OCI-LY1 (cell line): ENCODE data around the gene LRRC59.

Experiments used
- H2AFZ ChIP-seq: fragments of 200-600 bp; sonication (generic), shearing (Covaris generic); 2 replicates; pipeline ENCODE4 v1.6.0; 2014; ENCODE audit warnings: antibody characterized with exemption, mild to moderate bottlenecking, low read length
- H3F3A ChIP-seq: fragments of 200-600 bp; sonication (generic), shearing (Covaris generic); 2 replicates; pipeline ENCODE4 v1.6.0; 2014; ENCODE audit warnings: mild to moderate bottlenecking, antibody characterized with exemption, low read length, moderate library complexity; ENCODE audit not compliant: insufficient read depth
- H3K27ac ChIP-seq: fragments of 200-600 bp; sonication (generic); 2 replicates; pipeline ENCODE4 v1.5.1; 2014; ENCODE audit warnings: low read length, mixed run types, mild to moderate bottlenecking, low read depth; ENCODE audit not compliant: poor library complexity, severe bottlenecking
- H3K27me3 ChIP-seq: fragments of 200-600 bp; sonication (generic); 2 replicates; pipeline ENCODE4 v1.6.0; 2014; ENCODE audit warnings: antibody characterized with exemption, mild to moderate bottlenecking, low read length, moderate library complexity; ENCODE audit not compliant: insufficient read depth
- H3K36me3 ChIP-seq: fragments of 200-600 bp; sonication (generic); 2 replicates; pipeline ENCODE4 v1.6.1; 2014; ENCODE audit warnings: mild to moderate bottlenecking, antibody characterized with exemption, low read length, moderate library complexity, mixed read lengths; ENCODE audit not compliant: insufficient read depth
- H3K4me1 ChIP-seq: fragments of 200-600 bp; sonication (generic); 2 replicates; pipeline ENCODE4 v1.5.1; 2014; ENCODE audit warnings: mild to moderate bottlenecking, low read length, moderate library complexity; ENCODE audit not compliant: insufficient read depth, severe bottlenecking
- H3K4me2 ChIP-seq: fragments of 200-600 bp; sonication (generic), shearing (Covaris generic); 2 replicates; pipeline ENCODE4 v1.6.1; 2014; ENCODE audit warnings: low read length
- H3K4me3 ChIP-seq: fragments of 200-600 bp; sonication (generic); 2 replicates; pipeline ENCODE4 v1.5.1; 2014; ENCODE audit warnings: low read length, low read depth, mild to moderate bottlenecking, mixed read lengths; ENCODE audit not compliant: poor library complexity, severe bottlenecking
- H3K79me2 ChIP-seq: fragments of 200-600 bp; shearing (Covaris generic); 2 replicates; pipeline ENCODE4 v1.6.1; 2016; ENCODE audit warnings: mixed run types, low read length, mixed read lengths; ENCODE audit not compliant: insufficient read depth
- H3K9ac ChIP-seq: fragments of 200-600 bp; sonication (generic), shearing (Covaris generic); 2 replicates; pipeline ENCODE4 v1.6.1; 2014; ENCODE audit warnings: mild to moderate bottlenecking, low read length, mixed read lengths
- H3K9me2 ChIP-seq: fragments of 200-600 bp; sonication (generic), shearing (Covaris generic); 2 replicates; pipeline ENCODE4 v1.6.1; 2014; ENCODE audit warnings: low read depth, mild to moderate bottlenecking, low read length, mixed read lengths
- H3K9me3 ChIP-seq: fragments of 200-600 bp; shearing (Covaris generic); 2 replicates; pipeline ENCODE4 v1.6.1; 2014; ENCODE audit warnings: low read length, mixed read lengths
- H4K20me1 ChIP-seq: fragments of 200-600 bp; sonication (generic), shearing (Covaris generic); 2 replicates; pipeline ENCODE4 v1.6.0; 2016; ENCODE audit warnings: mild to moderate bottlenecking, low read length; ENCODE audit not compliant: insufficient read depth
- EZH2 ChIP-seq: fragments of 200-600 bp; sonication (generic), shearing (Covaris generic); IDR thresholded peaks from 2 replicates; pipeline ENCODE4 v1.8.0; 2017; ENCODE audit warnings: borderline replicate concordance, mixed run types, mild to moderate bottlenecking, antibody characterized with exemption, low read length, moderate library complexity, mixed read lengths
- TF ChIP-seq, protein P1 (sequence below): fragments of 200-600 bp; sonication (generic), shearing (Covaris generic); IDR thresholded peaks from 2 replicates; pipeline ENCODE4 v1.5.1; 2017; ENCODE audit warnings: mild to moderate bottlenecking, antibody characterized with exemption, low read length, moderate library complexity, mixed read lengths

Gene LRRC59

GRCh38 chr17:50356892-50357510, 40.3 kb downstream of the LRRC59 start:
- no peaks in the 10 kb centered on the region for H3K4me1 ChIP-seq
- H3K4me2 ChIP-seq = no peak overlapping the region
- no peaks in the 10 kb centered on the region for H3F3A ChIP-seq
- H3K79me2 ChIP-seq = no peaks in the 10 kb centered on the region
- no peaks in the 10 kb centered on the region for H3K9me3 ChIP-seq
- TF ChIP-seq, protein P1, sequence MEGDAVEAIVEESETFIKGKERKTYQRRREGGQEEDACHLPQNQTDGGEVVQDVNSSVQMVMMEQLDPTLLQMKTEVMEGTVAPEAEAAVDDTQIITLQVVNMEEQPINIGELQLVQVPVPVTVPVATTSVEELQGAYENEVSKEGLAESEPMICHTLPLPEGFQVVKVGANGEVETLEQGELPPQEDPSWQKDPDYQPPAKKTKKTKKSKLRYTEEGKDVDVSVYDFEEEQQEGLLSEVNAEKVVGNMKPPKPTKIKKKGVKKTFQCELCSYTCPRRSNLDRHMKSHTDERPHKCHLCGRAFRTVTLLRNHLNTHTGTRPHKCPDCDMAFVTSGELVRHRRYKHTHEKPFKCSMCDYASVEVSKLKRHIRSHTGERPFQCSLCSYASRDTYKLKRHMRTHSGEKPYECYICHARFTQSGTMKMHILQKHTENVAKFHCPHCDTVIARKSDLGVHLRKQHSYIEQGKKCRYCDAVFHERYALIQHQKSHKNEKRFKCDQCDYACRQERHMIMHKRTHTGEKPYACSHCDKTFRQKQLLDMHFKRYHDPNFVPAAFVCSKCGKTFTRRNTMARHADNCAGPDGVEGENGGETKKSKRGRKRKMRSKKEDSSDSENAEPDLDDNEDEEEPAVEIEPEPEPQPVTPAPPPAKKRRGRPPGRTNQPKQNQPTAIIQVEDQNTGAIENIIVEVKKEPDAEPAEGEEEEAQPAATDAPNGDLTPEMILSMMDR = no peak
- no peak for TF ChIP-seq EZH2
- H2AFZ ChIP-seq = no peak overlapping the region
- no peaks in the 10 kb centered on the region for H4K20me1 ChIP-seq
- H3K27ac ChIP-seq = no peak overlapping the region
- no peaks in the 10 kb centered on the region for H3K27me3 ChIP-seq
- peaks cover 59% of the 10 kb centered on the region for H3K36me3 ChIP-seq
- H3K9ac ChIP-seq = no peak overlapping the region
- no peaks in the 10 kb centered on the region for H3K9me2 ChIP-seq
- no peak overlapping the region for H3K4me3 ChIP-seq

GRCh38 chr17:50356418-50356817, 40.9 kb downstream of the LRRC59 start:
- no peaks in the 10 kb centered on the region for H3F3A ChIP-seq
- H3K9ac ChIP-seq = no peak overlapping the region
- H2AFZ ChIP-seq = no peak overlapping the region
- H3K36me3 ChIP-seq = peaks cover 59% of the 10 kb centered on the region
- H3K27ac ChIP-seq = no peak overlapping the region
- no peaks in the 10 kb centered on the region for H3K9me3 ChIP-seq
- H3K4me3 ChIP-seq = no peak overlapping the region
- no peaks in the 10 kb centered on the region for H3K4me1 ChIP-seq
- no peaks in the 10 kb centered on the region for H3K79me2 ChIP-seq
- no peak overlapping the region for H3K4me2 ChIP-seq
- TF ChIP-seq EZH2 = no peak
- TF ChIP-seq, protein P1 = no peak
- no peaks in the 10 kb centered on the region for H4K20me1 ChIP-seq
- no peaks in the 10 kb centered on the region for H3K9me2 ChIP-seq
- H3K27me3 ChIP-seq = no peaks in the 10 kb centered on the region

DNA sequence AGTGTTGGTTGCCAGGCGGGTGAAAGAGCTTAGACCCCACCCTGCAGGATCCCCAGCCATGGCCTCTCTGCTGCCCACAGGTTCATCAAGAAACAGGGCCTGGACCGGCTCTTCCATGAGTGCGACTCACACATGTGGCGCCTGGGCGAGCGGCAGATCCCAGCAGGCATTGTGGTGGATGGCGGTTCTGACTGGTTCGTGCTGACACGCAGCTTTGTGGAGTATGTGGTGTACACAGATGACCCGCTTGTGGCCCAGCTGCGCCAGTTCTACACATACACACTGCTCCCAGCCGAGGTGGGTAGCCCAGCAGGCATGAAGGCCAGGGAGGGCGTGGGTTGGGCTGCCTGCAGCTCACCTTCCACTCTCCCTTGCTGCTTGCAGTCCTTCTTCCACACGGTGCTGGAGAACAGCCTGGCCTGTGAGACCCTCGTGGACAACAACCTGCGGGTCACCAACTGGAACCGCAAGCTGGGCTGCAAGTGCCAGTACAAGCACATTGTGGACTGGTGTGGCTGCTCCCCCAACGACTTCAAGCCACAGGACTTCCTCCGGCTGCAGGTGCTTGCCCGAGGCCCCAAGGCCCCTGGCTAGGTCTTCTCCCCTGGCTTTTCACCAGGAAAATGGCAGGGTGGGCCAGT, 41.5 kb downstream of the LRRC59 start:
- H3K27ac ChIP-seq = no peak overlapping the region
- H3K9ac ChIP-seq = no peak overlapping the region
- no peaks in the 10 kb centered on the region for H3K79me2 ChIP-seq
- H3K4me3 ChIP-seq = no peak overlapping the region
- H3K4me1 ChIP-seq = no peaks in the 10 kb centered on the region
- H3F3A ChIP-seq = no peaks in the 10 kb centered on the region
- H3K4me2 ChIP-seq = no peak overlapping the region
- peaks cover 54% of the 10 kb centered on the region for H3K36me3 ChIP-seq
- no peak overlapping the region for H2AFZ ChIP-seq
- no peak for TF ChIP-seq EZH2
- TF ChIP-seq, protein P1 = no peak
- H4K20me1 ChIP-seq = no peaks in the 10 kb centered on the region
- H3K9me2 ChIP-seq = no peaks in the 10 kb centered on the region
- no peaks in the 10 kb centered on the region for H3K9me3 ChIP-seq
- no peaks in the 10 kb centered on the region for H3K27me3 ChIP-seq
